Uterus (tissue), 2 donors: ENCODE data around the gene TSSK2.

Experiments used
- CTCF ChIP-seq, 4 experiments: fragments of 200-600 bp in 2 of 4; fragments of 450-650 bp in 2 of 4; sonication (generic) in 2 of 4; IDR thresholded peaks; one replicate each; pipeline ENCODE4 v1.5.1; 2016 to 2019; ENCODE audit warnings: antibody characterized with exemption in 4 of 4, mild to moderate bottlenecking in 2 of 4, moderate library complexity in 1 of 4
- POLR2A ChIP-seq, 2 donors: fragments of 450-650 bp; IDR thresholded peaks; one replicate each; pipeline ENCODE4 v1.6.1; 2016; ENCODE audit warnings: antibody characterized with exemption in 2 of 2, mild to moderate bottlenecking in 1 of 2, moderate library complexity in 1 of 2

GRCh38 chr22:19149991-19150390, 18.9 kb downstream of the TSSK2 start, which contains the start of gene GSC2:
- TF ChIP-seq CTCF (IDR thresholded peaks at IDR 0.05) (no peak), POLR2A (IDR thresholded peaks at IDR 0.05) (no peak)
